Measurements from ENCODE around the gene HEXIM2. TPM values are rescaled to one million over a fixed set of nuclear protein-coding genes. Genes with fewer than 3 reads are reported as not detected.
A peak's percentile ranks its signal among the peaks of the same experiment; 100 is the strongest.

The HEXIM2 gene
- total and polyA plus RNA-seq, 2 of the 13 experiments (the other 11 are each of a cell fraction or from before 2014, with no cell fraction given) = 27.1 to 32.4 TPM

DNA sequence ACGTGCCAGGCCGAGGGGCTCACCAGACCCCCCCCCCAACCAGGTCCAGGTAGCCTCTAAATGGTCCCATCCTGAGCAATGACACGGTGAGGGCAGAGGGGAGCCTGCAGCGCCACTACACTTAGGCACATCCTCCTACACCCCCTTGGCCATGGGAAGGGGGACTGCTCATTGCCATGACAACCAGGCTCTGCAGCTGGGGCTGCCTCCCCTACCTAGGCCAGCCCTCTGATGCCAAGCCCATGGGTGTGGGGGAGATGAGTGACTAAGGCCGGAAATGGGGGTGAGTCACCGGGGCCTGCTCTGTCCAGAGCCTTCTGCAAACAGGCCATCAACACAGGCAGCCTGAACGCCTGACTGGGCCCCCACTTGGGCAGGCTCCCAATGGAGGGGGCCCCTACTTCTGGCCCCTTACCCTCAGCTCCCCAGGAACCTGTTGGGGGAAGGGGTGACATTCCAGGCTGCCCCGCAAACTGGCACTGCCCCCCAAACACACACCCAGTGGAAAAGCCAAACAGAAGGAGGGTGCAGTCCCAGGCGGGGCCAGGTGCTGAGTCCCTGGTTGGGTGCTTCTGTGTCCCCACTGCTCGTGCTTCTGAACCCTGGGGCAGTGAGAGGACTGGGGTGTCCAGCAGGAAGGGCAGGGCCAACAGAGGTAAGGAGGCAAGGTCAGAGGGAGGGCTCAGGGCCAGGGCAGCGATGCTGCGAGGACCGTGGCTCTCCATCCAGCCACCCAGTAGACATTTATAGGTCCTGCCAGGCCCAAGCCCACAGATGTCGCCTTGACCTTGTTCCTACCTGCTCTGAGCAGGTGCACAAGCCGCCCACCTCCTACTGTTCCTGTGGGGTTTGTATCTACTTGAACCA lies 37.5 kb upstream of the HEXIM2 start (continued):
- TF ChIP-seq ZNF557 (CRISPR knock-in tag; IDR thresholded peaks at IDR 0.05) (no peak), NFYC (CRISPR knock-in tag; IDR thresholded peaks at IDR 0.05) (no peak), GZF1 (CRISPR knock-in tag; IDR thresholded peaks at IDR 0.05) (no peak), EZH2 (conservative IDR thresholded peaks at IDR 0.05; ENCODE audit: low read depth, low read length) (no peak), PTBP1 (IDR thresholded peaks at IDR 0.05; ENCODE audit: low read depth, low read length, poor library complexity, severe bottlenecking) (peak; percentile 66), RBM22 (optimal IDR thresholded peaks at IDR 0.05; ENCODE audit: low read length) (peak; percentile 55), ZNF451 (CRISPR knock-in tag; IDR thresholded peaks at IDR 0.05) (peak; percentile 92), SETDB1 (CRISPR knock-in tag; IDR thresholded peaks at IDR 0.05; ENCODE audit: borderline replicate concordance) (no peak), BHLHE40 (IDR thresholded peaks at IDR 0.05; ENCODE audit: low read length) (peak; percentile 69), RXRA (CRISPR knock-in tag; IDR thresholded peaks at IDR 0.05) (peak; percentile 67), ZBTB20 (CRISPR knock-in tag; IDR thresholded peaks at IDR 0.05; ENCODE audit: borderline replicate concordance, low read depth) (peak; percentile 66; the same call in 1 of the 2 replicates), ZNF3 (CRISPR knock-in tag; IDR thresholded peaks at IDR 0.05) (no peak), ZSCAN12 (CRISPR knock-in tag; IDR thresholded peaks at IDR 0.05) (no peak), KLF6 (CRISPR knock-in tag; IDR thresholded peaks at IDR 0.05) (0 out of 2 replicates have a peak, but pooled peaks have one; percentile 26), ZNF24 (IDR thresholded peaks at IDR 0.05) (no peak), ZNF441 (CRISPR knock-in tag; IDR thresholded peaks at IDR 0.05; ENCODE audit: borderline replicate concordance) (no peak; the same call in 1 of the 2 replicates), ELF4 (CRISPR knock-in tag; IDR thresholded peaks at IDR 0.05; ENCODE audit: borderline replicate concordance) (no peak), U2AF1 (optimal IDR thresholded peaks at IDR 0.05; ENCODE audit: low read depth, low read length) (peak; percentile 88), FOXC1 (CRISPR knock-in tag; IDR thresholded peaks at IDR 0.05; ENCODE audit: borderline replicate concordance) (no peak)
- TF ChIP-seq, protein P1, sequence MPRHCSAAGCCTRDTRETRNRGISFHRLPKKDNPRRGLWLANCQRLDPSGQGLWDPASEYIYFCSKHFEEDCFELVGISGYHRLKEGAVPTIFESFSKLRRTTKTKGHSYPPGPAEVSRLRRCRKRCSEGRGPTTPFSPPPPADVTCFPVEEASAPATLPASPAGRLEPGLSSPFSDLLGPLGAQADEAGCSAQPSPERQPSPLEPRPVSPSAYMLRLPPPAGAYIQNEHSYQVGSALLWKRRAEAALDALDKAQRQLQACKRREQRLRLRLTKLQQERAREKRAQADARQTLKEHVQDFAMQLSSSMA (CRISPR knock-in tag; IDR thresholded peaks at IDR 0.05) = 0 out of 2 replicates have a peak, but pooled peaks have one; percentile 0
- TF ChIP-seq, protein P2, sequence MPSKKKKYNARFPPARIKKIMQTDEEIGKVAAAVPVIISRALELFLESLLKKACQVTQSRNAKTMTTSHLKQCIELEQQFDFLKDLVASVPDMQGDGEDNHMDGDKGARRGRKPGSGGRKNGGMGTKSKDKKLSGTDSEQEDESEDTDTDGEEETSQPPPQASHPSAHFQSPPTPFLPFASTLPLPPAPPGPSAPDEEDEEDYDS (CRISPR knock-in tag; IDR thresholded peaks at IDR 0.05) = peak; percentile 42; the same call in 1 of the 2 replicates
- TF ChIP-seq, protein P3, sequence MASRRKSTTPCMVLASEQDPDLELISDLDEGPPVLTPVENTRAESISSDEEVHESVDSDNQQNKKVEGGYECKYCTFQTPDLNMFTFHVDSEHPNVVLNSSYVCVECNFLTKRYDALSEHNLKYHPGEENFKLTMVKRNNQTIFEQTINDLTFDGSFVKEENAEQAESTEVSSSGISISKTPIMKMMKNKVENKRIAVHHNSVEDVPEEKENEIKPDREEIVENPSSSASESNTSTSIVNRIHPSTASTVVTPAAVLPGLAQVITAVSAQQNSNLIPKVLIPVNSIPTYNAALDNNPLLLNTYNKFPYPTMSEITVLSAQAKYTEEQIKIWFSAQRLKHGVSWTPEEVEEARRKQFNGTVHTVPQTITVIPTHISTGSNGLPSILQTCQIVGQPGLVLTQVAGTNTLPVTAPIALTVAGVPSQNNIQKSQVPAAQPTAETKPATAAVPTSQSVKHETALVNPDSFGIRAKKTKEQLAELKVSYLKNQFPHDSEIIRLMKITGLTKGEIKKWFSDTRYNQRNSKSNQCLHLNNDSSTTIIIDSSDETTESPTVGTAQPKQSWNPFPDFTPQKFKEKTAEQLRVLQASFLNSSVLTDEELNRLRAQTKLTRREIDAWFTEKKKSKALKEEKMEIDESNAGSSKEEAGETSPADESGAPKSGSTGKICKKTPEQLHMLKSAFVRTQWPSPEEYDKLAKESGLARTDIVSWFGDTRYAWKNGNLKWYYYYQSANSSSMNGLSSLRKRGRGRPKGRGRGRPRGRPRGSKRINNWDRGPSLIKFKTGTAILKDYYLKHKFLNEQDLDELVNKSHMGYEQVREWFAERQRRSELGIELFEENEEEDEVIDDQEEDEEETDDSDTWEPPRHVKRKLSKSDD (CRISPR knock-in tag; IDR thresholded peaks at IDR 0.05; ENCODE audit: low read depth) = no peak
- TF ChIP-seq, protein P4, sequence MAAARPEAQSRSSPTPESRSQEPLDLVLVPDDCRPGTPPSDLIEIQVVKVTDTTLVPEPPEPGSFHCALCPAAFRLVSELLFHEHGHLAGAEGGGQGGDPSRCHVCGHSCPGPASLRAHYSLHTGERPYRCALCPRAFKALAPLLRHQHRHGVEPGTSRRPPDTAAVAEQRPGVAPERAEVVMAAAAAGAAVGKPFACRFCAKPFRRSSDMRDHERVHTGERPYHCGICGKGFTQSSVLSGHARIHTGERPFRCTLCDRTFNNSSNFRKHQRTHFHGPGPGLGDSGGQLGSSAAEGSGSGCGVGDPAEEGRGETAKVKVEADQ (CRISPR knock-in tag; IDR thresholded peaks at IDR 0.05; ENCODE audit: borderline replicate concordance) = 0 out of 2 replicates have a peak, but pooled peaks have one; percentile 58
- TF ChIP-seq, protein P5, sequence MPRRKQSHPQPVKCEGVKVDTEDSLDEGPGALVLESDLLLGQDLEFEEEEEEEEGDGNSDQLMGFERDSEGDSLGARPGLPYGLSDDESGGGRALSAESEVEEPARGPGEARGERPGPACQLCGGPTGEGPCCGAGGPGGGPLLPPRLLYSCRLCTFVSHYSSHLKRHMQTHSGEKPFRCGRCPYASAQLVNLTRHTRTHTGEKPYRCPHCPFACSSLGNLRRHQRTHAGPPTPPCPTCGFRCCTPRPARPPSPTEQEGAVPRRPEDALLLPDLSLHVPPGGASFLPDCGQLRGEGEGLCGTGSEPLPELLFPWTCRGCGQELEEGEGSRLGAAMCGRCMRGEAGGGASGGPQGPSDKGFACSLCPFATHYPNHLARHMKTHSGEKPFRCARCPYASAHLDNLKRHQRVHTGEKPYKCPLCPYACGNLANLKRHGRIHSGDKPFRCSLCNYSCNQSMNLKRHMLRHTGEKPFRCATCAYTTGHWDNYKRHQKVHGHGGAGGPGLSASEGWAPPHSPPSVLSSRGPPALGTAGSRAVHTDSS (CRISPR knock-in tag; conservative IDR thresholded peaks at IDR 0.05) = no peak
